HUES64 (cell line): ENCODE measurements around the gene AGR3.

Experiments used
- H3K27ac ChIP-seq: 2 replicates; pipeline ENCODE4 v1.7.0; 2013; ENCODE audit warnings: low read depth, low read length, inconsistent platforms
- H3K27me3 ChIP-seq: 2 replicates; pipeline ENCODE4 v1.6.1; 2013; ENCODE audit warnings: mild to moderate bottlenecking, low read length; ENCODE audit not compliant: insufficient read depth
- H3K36me3 ChIP-seq: 2 replicates; pipeline ENCODE4 v1.6.1; 2013; ENCODE audit warnings: mild to moderate bottlenecking, low read length; ENCODE audit not compliant: insufficient read depth
- H3K4me1 ChIP-seq: 2 replicates; pipeline ENCODE4 v1.6.1; 2013; ENCODE audit warnings: mild to moderate bottlenecking, low read length, moderate library complexity; ENCODE audit not compliant: insufficient read depth
- H3K4me3 ChIP-seq: 2 replicates; pipeline ENCODE4 v1.5.1; 2013; ENCODE audit warnings: mild to moderate bottlenecking, low read length, moderate library complexity
- H3K9ac ChIP-seq: 2 replicates; pipeline ENCODE4 v1.6.1; 2013; ENCODE audit warnings: mild to moderate bottlenecking, low read depth, low read length
- H3K9me3 ChIP-seq: 2 replicates; pipeline ENCODE4 v1.6.1; 2013; ENCODE audit warnings: low read depth, low read length; ENCODE audit not compliant: insufficient read depth
- WGBS: fragments of 150-250, 120-280 bp; methylation state at CpG from one replicate; pipeline ENCODE4 v1.1.7; 2013; ENCODE audit warnings: missing lambda C conversion rate; 5-methylcytosine and 5-hydroxymethylcytosine counted together

The AGR3 gene

DNA sequence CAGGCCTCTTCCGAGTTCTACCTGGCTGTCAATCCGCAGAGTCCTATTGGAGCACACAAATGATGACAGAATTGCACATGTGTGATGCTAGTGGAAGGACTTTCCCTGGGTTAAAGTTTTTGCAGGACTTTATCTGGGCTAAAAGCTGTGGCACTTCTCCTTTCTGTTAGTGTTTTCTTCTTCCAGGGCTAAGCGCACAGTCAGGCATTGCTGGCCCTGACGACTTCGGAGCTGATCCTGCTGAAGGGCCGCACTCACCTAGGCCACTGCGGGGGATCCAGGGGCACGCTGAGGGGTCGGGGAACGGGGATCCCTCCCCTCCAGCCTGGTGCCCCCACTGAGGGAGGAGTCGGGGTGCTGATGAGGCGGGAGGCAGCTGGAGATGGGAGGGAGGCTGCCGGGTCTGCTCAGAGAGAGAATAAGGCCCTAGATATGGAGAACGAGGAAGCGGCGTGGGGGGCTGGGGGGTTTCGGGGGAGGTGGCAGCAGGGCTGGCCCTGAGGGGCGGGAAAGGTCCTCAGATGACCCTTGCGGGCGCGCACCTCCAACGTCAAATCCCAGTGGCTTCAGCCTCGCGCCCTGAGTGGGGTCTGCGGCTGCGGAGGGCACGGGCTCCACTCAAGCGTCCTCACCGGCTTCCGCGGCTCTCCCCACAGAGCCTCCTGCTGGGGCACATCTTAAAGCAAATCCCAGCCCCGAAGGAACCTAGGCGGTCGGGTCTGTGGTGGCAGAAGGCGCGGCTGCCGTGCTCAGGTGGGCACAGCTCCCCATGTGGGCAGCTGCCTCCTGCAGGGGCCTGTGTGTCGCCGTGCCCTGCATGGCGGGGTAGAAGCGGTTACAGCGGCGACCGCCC lies 30.9 kb downstream of the AGR3 start:
- H3K27ac ChIP-seq = no peak overlapping the region
- 0 out of 2 replicates have a peak, but pooled peaks cover 3% of the 10 kb centered on the region for H3K4me1 ChIP-seq
- H3K9me3 ChIP-seq = no peaks in the 10 kb centered on the region
- H3K9ac ChIP-seq = no peak overlapping the region
- no peaks in the 10 kb centered on the region for H3K36me3 ChIP-seq
- no peak overlapping the region for H3K4me3 ChIP-seq
- no peaks in the 10 kb centered on the region for H3K27me3 ChIP-seq
- 96% methylated on average over 44 of the region's 44 CpGs for WGBS

DNA sequence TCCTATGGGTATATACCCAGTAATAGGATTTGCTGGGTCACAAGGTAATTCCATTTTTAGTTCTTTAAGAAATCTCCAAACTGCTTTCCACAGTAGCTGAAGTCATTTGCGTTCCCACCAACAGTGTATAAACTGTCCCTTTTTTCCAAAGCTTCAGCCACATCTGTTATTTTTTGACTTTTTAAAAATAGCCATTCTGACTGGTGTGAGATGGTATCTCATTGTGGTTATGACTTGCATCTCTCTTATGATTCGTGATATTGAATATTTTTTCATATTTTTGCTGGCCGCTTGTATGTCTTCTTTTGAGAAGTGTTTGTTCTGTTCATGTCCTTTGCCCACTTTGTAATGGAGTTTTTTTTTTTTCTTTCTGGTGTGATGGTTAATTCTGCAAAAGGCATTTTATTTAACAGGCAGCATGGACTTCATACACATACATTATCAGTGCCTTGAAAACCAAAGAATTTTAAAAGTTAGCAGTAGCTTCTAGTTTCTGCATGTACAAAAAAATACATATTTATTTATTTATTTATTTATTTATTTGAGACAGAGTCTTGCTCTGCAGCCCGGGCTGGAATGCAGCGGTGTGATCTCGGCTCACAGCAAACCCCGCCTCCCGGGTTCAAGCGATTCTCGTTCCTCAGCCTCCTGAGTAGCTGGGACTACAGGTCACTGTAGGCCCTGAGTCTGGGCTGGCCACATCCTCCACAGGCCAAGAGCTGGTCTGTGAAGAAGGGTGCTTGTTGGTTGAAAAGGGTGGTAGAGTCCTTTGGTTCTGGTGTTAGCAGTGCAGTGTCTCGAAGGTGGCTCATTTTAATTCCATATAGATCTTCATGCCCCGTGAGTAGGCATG lies 32.3 kb downstream of the AGR3 start:
- 0 out of 2 replicates have a peak, but pooled peaks cover 3% of the 10 kb centered on the region for H3K4me1 ChIP-seq
- H3K9ac ChIP-seq = no peak overlapping the region
- 98% methylated on average over 12 of the region's 12 CpGs for WGBS

DNA sequence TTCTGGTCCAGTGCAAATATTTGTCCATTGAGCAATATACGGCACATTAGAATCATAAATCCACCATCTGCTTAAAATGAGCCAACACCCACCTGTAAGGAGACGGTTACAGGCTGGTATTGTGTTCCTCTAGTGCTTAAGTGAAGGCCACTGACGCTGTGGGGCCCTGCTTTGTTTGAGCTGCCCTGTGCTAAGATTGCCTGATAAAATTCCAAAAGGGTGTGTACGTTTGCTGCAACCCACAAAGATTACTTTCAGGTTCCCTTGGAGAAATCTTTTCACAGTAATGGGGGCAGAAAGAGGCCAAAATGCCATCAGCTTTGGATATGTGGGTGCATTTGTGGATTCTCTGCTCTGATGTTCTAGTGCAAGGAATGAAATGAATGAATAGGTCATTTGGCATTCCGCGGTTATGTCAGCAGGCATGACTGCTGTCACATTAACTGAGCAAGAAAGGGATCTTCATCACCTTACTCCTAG lies 34.4 kb downstream of the AGR3 start:
- 87% methylated on average over 6 of the region's 6 CpGs for whole genome bisulfite sequencing

More for the DNA sequence above, 32.3 kb downstream of the AGR3 start:
- H3K36me3 ChIP-seq = no peaks in the 10 kb centered on the region
- H3K27ac ChIP-seq = no peak overlapping the region
- H3K27me3 ChIP-seq = no peaks in the 10 kb centered on the region
- no peak overlapping the region for H3K4me3 ChIP-seq
- H3K9me3 ChIP-seq = no peaks in the 10 kb centered on the region

DNA sequence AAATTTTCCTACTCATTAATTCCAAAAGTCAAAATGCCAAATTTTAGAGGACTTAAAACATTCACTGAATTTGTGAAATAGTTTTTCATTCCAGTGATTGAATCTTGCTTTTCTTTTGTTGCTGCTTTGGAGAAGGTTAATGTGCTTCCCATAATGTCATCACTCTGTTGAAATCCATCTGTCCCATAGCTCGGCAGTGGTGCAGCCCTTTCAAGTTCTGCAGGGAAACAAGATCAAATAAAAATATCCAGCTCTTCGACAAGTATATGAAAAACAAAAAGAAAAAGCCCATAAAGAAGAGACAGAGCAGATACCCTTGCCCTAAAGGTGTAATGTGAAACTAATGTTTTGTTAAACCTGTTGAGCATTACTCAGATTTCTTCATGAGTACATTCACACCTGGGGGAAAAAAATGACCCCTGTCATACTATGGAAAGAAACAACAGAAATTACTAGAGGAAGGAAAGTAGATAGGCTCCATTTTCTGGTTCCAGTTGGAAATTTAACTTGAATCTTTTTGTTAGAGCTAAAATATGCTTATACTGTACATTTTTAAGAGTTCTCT lies 35.1 kb downstream of the AGR3 start:
- Histone ChIP-seq H3K9ac (no peak overlapping the region), H3K9me3 (no peaks in the 10 kb centered on the region), H3K4me1 (0 out of 2 replicates have a peak, but pooled peaks cover 3% of the 10 kb centered on the region), H3K4me3 (no peak overlapping the region), H3K27me3 (no peaks in the 10 kb centered on the region), H3K27ac (no peak overlapping the region), H3K36me3 (no peaks in the 10 kb centered on the region)
- 95% methylated on average over 1 of the region's 2 CpGs for WGBS

More for the DNA sequence above, 34.4 kb downstream of the AGR3 start:
- no peaks in the 10 kb centered on the region for H3K9me3 ChIP-seq
- no peak overlapping the region for H3K9ac ChIP-seq
- no peak overlapping the region for H3K4me3 ChIP-seq
- 0 out of 2 replicates have a peak, but pooled peaks cover 3% of the 10 kb centered on the region for H3K4me1 ChIP-seq
- no peaks in the 10 kb centered on the region for H3K36me3 ChIP-seq
- H3K27ac ChIP-seq = no peak overlapping the region
- H3K27me3 ChIP-seq = no peaks in the 10 kb centered on the region

DNA sequence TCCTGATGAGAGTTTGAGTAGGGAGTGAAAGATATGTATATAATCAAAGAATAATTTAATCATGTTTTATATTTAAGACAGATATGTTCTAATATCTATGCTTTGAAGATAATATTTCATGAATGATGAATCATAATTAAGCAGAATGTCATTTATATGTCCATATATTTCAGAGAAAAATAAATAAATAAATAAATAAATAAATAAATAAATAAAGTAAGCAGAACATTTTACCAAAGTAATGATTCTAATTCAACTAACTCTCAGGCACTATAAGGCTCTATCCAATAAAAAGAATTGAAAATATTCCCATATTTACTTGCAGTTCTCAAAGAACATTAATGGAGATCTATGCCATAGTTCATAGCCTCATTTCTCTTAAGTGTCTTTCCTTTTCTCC lies 36.0 kb downstream of the AGR3 start:
- Histone ChIP-seq H3K9ac (no peak overlapping the region), H3K4me3 (no peak overlapping the region), H3K27me3 (no peaks in the 10 kb centered on the region), H3K36me3 (no peaks in the 10 kb centered on the region), H3K27ac (no peak overlapping the region), H3K9me3 (no peaks in the 10 kb centered on the region), H3K4me1 (0 out of 2 replicates have a peak, but pooled peaks cover 3% of the 10 kb centered on the region)

DNA sequence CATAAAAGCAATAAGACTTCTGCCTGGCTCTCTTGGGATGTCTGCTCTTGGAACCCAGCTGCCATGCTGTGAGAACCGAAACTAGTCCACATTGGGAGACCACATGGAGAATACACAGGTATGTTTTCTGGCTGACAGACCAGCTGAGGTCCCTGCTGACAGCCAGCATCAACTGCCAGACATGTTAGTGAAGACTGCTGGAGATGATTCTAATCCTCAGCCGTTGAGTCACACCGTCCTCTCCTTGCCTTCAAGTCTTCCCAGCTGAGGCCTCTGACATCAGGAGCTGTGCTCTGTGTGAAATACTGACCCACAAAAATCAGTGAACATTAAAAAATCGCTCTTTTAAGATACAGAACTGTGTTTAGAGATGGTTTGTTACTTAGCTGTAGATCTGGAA lies 40.1 kb downstream of the AGR3 start:
- Histone ChIP-seq H3K9ac (no peak overlapping the region), H3K27ac (no peak overlapping the region), H3K9me3 (no peaks in the 10 kb centered on the region), H3K36me3 (no peaks in the 10 kb centered on the region), H3K27me3 (no peaks in the 10 kb centered on the region), H3K4me3 (no peak overlapping the region), H3K4me1 (no peaks in the 10 kb centered on the region)
- WGBS = 89% methylated on average over 4 of the region's 4 CpGs

DNA sequence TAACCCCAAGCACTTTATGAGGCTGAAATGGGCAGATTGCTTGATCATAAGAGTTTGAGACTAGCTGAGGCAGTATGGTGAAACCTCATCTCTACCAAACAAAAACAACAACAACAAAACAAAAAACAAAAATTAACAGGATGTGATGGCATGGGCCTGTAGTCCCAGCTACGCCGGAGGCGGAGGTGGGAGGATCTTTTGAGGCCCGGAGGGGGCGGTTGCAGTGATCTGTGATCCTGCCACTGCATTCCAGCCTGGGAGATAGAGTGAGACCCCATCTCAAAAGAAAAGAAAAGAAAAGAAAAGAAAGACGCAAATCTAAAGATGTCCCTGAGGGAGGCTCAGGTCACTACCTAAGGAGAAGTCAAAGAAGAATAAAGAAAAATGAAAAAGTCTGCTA lies 41.7 kb downstream of the AGR3 start:
- WGBS = 81% methylated on average over 6 of the region's 6 CpGs
- no peak overlapping the region for H3K27ac ChIP-seq

DNA sequence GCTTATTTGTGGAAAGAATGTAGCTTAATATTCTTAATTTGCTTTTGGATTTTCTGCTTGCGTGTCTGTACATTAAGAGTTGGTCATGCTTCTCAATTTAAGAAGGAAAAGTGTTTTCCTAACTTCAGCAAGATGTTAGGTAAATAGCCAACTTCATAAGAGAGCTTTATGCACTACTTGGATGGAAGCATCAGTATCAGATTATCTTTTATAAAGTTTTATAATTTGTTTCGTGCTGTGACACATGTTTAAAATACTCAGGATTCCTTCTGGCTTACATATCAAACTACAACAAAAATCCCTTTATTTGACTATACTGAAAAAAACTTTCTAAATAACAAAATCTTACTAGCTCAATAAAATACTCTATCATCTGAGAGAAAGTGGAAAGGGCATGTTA lies 42.1 kb downstream of the AGR3 start:
- Histone ChIP-seq H3K27ac (no peak overlapping the region), H3K36me3 (no peaks in the 10 kb centered on the region), H3K9ac (no peak overlapping the region), H3K4me1 (no peaks in the 10 kb centered on the region), H3K9me3 (no peaks in the 10 kb centered on the region), H3K27me3 (no peaks in the 10 kb centered on the region), H3K4me3 (no peak overlapping the region)
- WGBS = 90% methylated on average over 2 of the region's 2 CpGs

More for the DNA sequence above, 41.7 kb downstream of the AGR3 start:
- H3K4me1 ChIP-seq = no peaks in the 10 kb centered on the region
- H3K27me3 ChIP-seq = no peaks in the 10 kb centered on the region
- no peaks in the 10 kb centered on the region for H3K36me3 ChIP-seq
- H3K9me3 ChIP-seq = no peaks in the 10 kb centered on the region
- H3K9ac ChIP-seq = no peak overlapping the region
- no peak overlapping the region for H3K4me3 ChIP-seq

DNA sequence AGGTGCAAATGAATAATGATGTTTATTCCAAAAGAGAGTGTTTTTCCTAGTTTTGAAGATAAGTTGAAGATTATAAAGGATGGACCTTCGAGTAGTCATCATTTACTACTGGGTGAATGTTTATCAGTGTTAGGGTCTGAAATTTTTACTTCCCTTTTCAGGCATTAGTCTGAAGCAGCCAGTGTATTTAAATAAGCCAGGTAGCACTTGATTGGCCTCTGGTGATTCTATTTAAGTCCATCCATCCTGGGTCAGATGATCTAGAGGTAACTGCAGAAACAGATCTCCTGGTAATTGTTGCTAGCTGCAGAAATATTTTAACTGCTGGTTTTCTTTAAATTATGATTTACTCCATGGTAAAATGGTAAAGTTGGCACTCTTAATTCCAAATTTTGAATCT lies 42.9 kb downstream of the AGR3 start:
- H3K9ac ChIP-seq = no peak overlapping the region
- H3K27ac ChIP-seq = no peak overlapping the region
- no peaks in the 10 kb centered on the region for H3K4me1 ChIP-seq
- 90% methylated on average over 1 of the region's 1 CpG for WGBS
- no peaks in the 10 kb centered on the region for H3K27me3 ChIP-seq
- no peak overlapping the region for H3K4me3 ChIP-seq
- H3K36me3 ChIP-seq = no peaks in the 10 kb centered on the region
- H3K9me3 ChIP-seq = no peaks in the 10 kb centered on the region

DNA sequence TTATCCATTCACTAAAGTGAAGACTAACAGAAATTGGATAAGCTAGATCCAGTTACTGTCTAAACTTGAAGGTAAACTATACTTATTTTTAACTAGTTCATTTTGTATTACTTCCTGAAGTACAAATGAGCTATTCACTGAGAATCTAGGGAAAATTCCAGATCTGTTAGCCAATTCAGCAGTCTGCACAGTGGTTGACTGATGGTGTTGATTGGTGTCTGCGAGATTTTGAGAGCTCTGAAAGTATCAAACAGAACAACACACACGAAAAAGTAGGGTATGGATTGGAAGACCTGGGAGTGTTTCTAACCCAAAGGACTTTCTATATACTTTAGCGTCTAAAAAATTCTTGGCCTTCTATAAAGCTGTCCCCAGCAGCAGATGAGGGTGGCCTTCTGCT lies 43.4 kb downstream of the AGR3 start:
- Histone ChIP-seq H3K9ac (no peak overlapping the region), H3K27me3 (no peaks in the 10 kb centered on the region), H3K27ac (no peak overlapping the region), H3K36me3 (no peaks in the 10 kb centered on the region), H3K4me1 (no peaks in the 10 kb centered on the region), H3K9me3 (no peaks in the 10 kb centered on the region), H3K4me3 (no peak overlapping the region)
- 100% methylated on average over 2 of the region's 3 CpGs for WGBS

DNA sequence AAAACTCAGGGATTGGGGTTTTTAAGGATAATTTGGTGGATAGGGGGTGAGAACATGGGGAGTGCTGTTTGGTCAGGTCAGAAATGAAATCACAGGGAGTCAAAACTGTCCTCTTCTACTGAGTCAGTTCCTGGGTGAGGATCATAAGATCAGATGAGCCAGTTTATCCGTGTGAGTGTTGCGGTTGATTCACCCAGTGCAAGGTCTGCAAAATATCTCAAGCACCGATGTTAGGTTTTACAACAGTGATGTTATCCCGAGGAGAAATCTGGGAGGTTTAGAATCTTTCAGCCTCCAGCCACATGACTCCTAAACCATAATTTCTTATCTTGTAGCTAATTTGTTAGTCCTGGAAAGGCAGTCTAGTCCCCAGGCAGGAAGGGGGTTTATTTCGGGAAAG lies 45.3 kb downstream of the AGR3 start:
- no peak overlapping the region for H3K27ac ChIP-seq
- no peaks in the 10 kb centered on the region for H3K4me1 ChIP-seq
- no peak overlapping the region for H3K4me3 ChIP-seq
- H3K27me3 ChIP-seq = no peaks in the 10 kb centered on the region
- no peaks in the 10 kb centered on the region for H3K9me3 ChIP-seq
- H3K9ac ChIP-seq = no peak overlapping the region
- WGBS = 97% methylated on average over 5 of the region's 5 CpGs
- H3K36me3 ChIP-seq = no peaks in the 10 kb centered on the region
